C4-2B (cell line): ENCODE measurements around the gene TENM4.

Experiments
- CTCF ChIP-seq: fragments of 450-650 bp; conservative IDR thresholded peaks from 2 replicates; pipeline ENCODE4 v1.5.1; 2017; ENCODE audit warnings: mild to moderate bottlenecking
- ZFX ChIP-seq: fragments of 450-650 bp; IDR thresholded peaks from 2 replicates; pipeline ENCODE4 v1.6.1; 2017

- no peak for TF ChIP-seq CTCF
- TF ChIP-seq ZFX: no peak
Observed at GRCh38 chr11:78986305-78986704, 454.5 kb downstream of the TENM4 start.
